H1 (cell line): Measurements from ENCODE around the gene ADAMTS9. TPM values are rescaled to one million over a fixed set of nuclear protein-coding genes. Genes with fewer than 3 reads are reported as not detected.

Experiments used
- CBX5 ChIP-seq: fragments of 300-800, 300-1000 bp; sonication (generic); IDR thresholded peaks from 2 replicates; pipeline ENCODE4 v1.7.1; 2016; ENCODE audit warnings: antibody characterized with exemption, low read length, low read depth
- CHD2 ChIP-seq: IDR thresholded peaks from 2 replicates; pipeline ENCODE4 v1.6.1; 2012; ENCODE audit warnings: low read length, improper control_type of control experiment
- RAD21 ChIP-seq, 2 experiments: IDR thresholded peaks in 1 of 2; conservative IDR thresholded peaks in 1 of 2; 2 replicates each; pipeline ENCODE4 v1.6.1; 2011; ENCODE audit warnings: low read depth in 2 of 2, low read length in 2 of 2, improper control_type of control experiment in 1 of 2, inconsistent platforms in 1 of 2, mild to moderate bottlenecking in 1 of 2, moderate library complexity in 1 of 2
- SIRT6 ChIP-seq: IDR thresholded peaks from one replicate; pipeline ENCODE4 v1.7.1; 2012; ENCODE audit warnings: low read length, inconsistent platforms
- YY1 ChIP-seq: IDR thresholded peaks from 2 replicates; pipeline ENCODE4 v1.6.1; 2011; ENCODE audit warnings: low read depth, mild to moderate bottlenecking, low read length
- polyA plus RNA-seq, 7 experiments: library from polyadenylated mRNA; depleted of rRNA in 3 of 7; stranded (reverse) in 5 of 7; unstranded in 2 of 7; fragments of >200 nt in 5 of 7; fragments of 200-250 nt in 2 of 7; gene quantifications; 1 replicate in 5 of 7; 2 replicates in 1 of 7; 4 replicates in 1 of 7; pipeline versions ENCODE4 v1.2.1 to v1.2.3, GENCODE V29; 2011 to 2013; ENCODE audit warnings: missing spikeins in 2 of 7, mixed read lengths in 2 of 7
- total RNA-seq: library from RNA; stranded (reverse); fragmentation: NEBNext Ultra II Directional; extraction: Animal tissue kit (Norgen Biotek cat#: 25700); gene quantifications from 2 replicates; pipeline ENCODE4 v1.2.1, GENCODE V29; 2021

The ADAMTS9 gene
- total and polyA plus RNA-seq, 2 of the 8 experiments (the other 6 are each of a cell fraction or from before 2014, with no cell fraction given): 0.20 to 0.41 TPM

DNA sequence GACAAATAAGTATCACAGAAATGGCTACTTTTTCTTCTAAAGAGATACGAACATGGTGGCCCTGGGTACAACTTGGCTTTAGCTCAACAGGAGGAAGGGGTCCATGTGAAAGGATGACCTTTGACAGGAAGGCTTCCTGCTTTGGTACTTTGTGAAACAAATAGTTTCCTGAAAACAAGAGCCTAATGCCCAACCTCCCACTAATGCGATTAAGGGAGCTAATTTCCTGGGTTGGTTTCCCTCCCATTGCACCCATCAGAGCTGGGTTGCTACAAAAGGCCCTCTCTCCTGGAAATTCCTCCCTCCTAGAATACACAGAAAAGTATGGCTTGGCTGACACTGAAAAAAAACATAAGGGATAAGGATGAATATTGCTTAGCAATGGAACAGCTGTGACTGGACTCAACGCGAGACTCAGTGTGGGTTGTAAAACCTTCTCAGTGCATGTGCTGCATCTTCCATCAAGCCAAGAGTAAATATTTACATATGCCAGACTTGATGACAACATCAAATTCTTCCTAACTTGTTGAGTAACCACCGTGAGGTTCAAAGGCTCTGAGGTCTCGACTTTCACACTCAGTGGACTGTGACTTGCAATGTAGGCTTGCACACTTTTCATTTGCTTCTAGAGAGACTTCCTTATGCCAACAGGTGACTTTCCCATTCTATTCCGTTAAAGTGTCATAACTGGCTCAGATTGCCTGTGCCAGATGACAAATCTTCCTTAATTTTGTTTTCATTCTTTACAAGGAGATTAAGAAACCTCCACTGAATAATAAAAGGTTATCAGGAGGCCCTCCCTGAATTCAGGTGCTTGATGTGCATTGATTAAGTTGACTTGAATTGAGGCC is 60.1 kb downstream of the ADAMTS9 start (continued):
- TF ChIP-seq CBX5: no peak
- TF ChIP-seq SIRT6: no peak
- TF ChIP-seq YY1: no peak
- no peak for TF ChIP-seq RAD21 (IDR thresholded peaks at IDR 0.05 in 1 of 2, conservative IDR thresholded peaks at IDR 0.05 in 1 of 2; ENCODE audit: low read depth in 2 of 2, low read length in 2 of 2)
- no peak for TF ChIP-seq CHD2
